GM19351 (cell line): Measurements from ENCODE around the gene ARMC2.

ENCODE experiments used
- ATAC-seq: cut with Tn5 transposase; IDR thresholded peaks from one replicate; pipeline ENCODE4 v1.9.1; 2021; ENCODE audit warnings: mild to moderate bottlenecking, moderate library complexity; ENCODE audit not compliant: unreplicated experiment

Gene ARMC2

GRCh38 chr6:108982154-108983113 lies 134.2 kb downstream of the ARMC2 start:
- no peak for ATAC-seq

DNA sequence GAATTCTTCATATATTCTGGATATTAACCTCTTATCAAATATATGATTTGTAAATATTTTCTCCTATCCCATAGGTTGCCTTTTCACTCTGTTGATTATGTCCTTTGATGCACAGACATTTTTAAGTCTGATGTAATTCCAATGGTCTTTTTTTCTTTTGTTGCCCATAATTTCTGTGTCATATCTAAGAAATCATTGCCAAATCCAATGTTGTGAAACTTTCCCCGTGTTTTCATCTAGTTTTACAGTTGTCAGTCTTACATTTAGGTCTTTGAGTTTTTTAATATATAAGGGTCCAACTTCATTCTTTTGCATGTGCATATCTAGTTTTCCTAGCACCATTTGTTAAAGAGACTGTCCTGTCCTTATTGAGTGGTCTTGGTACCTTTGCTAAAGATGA lies 134.9 kb downstream of the ARMC2 start:
- no peak for ATAC-seq

DNA sequence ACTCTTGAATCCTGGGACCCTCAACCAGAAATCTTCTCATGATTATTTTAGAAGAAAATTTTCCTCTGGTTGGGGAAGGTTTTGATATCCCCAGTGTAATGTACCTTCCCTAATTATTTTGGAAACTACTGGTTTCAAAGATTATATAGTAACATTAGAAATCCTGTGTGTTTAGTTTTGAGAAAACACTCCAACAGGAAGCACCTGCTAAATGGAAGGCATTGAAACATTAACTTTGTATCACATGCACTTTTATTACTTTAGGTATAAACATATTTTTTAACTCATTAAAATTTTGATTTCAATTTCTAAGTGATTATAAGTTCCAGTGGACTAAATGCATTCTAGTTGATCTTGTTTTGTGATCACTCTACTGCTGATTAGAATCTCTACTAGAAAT lies 137.1 kb downstream of the ARMC2 start:
- no peak for ATAC-seq

- no peak for ATAC-seq
Measured at GRCh38 chr6:108987156-108987555, 138.9 kb downstream of the ARMC2 start.

- ATAC-seq: no peak
Measured at GRCh38 chr6:108988296-108988695, 140.1 kb downstream of the ARMC2 start.

DNA sequence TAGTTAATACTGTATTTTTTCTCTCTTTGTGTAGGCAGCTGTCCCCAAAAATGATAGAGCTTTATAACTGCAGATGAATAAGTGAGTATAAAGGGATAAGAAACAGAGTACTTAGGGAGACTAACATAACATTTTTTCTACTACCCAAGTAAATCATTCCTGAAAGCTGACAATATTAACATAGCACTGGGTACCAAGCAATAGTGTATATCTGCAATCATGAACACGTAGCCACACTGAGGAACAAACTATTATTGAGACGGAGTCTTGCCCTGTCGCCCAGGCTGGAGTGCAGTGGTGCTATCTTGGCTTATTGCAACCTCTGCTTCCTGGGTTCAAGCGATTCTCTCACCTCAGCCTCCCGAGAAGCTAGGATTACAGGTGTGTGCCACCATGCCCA lies 140.5 kb downstream of the ARMC2 start:
- no peak for ATAC-seq

GRCh38 chr6:108989700-108990099 lies 141.5 kb downstream of the ARMC2 start:
- no peak for ATAC-seq

GRCh38 chr6:108993876-108994275 lies 145.7 kb downstream of the ARMC2 start:
- ATAC-seq: no peak

- no peak for ATAC-seq
Measured at GRCh38 chr6:108995296-108995695, 147.1 kb downstream of the ARMC2 start.

DNA sequence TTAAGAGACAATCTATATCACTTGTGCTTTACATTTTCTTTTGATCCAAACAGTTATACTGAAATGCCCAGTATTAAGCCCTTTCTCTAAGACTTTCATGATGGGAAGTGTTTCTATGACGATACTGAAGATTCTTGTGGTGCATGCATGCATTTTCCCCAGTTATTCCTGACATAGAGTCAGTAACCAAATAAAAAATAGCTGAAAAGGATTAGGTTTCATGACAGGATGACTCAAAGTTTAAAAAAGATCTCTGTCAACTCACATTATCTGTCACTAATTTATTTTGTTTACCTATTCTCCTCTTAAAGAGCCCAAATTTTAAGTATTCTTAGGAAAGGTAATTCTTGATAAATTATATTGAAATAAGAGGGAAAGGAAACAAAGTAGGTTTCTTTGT lies 148.0 kb downstream of the ARMC2 start:
- no peak for ATAC-seq

DNA sequence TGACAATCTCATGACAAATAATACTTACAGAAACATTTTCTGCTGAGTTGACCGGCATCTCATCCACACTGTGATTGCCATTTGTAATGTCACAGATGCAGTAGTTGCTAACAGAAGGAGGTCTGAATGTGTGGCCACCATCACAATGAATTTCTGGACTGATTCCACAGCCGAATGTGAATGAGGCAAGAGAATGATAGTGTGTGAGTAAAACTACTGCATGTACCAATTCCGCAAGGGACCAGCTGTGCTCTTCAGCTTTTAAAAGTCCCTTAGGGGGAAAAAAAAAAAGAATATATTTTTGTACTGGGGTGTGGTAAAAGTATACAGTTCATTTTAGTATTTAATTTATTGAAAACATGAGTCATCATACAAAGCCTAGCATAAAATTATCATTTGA lies 150.3 kb downstream of the ARMC2 start:
- no peak for ATAC-seq

- no peak for ATAC-seq
Measured at GRCh38 chr6:108999428-108999827, 151.2 kb downstream of the ARMC2 start.

GRCh38 chr6:109000289-109000688 lies 152.1 kb downstream of the ARMC2 start:
- ATAC-seq: no peak

- no peak for ATAC-seq
Measured at GRCh38 chr6:109001291-109001894, 153.2 kb downstream of the ARMC2 start.

DNA sequence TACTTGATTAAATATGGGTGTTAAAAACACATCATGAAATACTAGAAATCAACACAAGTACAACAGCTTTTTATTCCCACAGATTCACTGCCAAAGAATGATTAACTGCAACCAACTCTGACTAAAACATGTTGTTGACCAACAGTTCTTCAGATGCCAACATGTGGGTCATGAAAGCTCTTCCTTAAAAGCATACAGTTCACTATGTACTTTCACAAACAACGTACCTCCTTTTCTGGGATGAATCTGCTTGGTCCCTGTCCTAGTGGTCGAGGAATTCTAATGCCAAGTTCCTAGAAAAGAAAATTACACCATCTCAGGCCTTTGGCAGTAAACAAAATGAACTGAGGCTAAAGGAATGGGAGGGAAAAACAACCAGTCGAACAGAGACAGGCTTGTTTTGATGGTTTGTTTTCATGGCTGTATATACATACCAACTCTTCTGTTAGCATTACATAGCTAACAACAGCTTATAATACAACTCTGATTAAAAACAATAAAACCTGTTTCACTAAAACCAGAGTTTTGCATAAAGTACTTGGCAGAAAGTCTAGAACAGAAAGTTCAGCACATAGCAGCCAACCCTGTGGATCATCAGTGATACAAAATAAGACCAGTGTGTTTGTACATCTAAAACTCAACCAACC lies 154.0 kb downstream of the ARMC2 start:
- ATAC-seq: no peak

DNA sequence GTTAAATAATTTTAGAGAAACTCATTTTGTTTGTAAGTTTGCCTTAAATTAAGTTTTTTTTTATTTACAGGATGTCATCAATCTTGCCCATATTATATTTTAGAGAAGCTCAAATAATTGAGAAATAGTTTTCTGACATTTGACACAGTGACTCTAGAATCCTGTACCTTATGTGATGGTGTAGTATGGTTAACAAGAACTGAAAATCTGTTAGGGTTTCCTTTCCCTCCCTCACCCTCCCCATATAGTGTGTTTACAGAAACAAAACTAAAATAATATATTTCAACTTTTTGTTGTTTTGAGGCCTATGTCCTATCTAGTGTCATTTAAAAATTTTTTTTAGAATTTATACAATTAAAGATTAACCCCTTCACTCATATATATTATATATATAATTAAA lies 154.7 kb downstream of the ARMC2 start:
- ATAC-seq: no peak

DNA sequence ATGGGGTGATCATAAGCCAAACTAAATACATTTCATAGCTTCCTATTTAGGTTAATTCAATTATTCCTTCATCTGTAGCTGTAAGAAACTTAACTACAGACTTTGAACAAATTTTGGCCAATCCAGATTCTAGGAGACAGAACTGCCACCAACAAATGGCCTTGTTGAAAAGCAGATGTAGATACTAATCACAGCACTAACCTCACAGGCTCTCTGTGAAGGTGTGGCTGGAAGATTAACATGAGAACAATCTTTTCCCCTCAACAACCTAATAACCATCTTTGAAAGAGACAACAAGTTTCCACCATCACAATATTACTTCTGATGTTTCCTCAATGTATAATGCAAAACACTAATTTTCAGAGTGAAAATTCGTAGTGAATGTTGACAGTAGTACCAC lies 158.6 kb downstream of the ARMC2 start:
- ATAC-seq: no peak

- no peak for ATAC-seq
Measured at GRCh38 chr6:109007521-109007920, 159.3 kb downstream of the ARMC2 start.

DNA sequence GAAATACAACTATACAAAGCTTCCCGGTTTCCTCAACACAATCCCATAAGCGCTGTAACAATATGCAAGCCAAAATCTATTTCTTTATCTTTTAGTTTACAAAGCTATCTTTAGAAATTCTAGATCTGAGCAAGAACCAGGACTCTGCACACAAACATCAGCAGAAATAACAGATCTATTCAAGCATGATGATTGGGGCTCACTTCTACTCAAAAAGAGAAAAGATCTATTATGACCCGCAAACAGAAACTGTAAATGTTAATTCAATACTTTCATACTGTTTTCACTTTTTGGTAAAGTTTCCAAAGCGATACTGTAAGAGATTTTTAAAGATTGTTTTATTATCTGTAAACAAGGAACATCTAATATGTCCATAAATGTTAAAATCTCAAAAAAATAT lies 159.8 kb downstream of the ARMC2 start:
- peak; percentile 39 for ATAC-seq

- ATAC-seq: peak; percentile 8
Measured at GRCh38 chr6:109008537-109009235, 160.5 kb downstream of the ARMC2 start.

- peak; percentile 94 for ATAC-seq
Measured at GRCh38 chr6:109009236-109009961, 161.2 kb downstream of the ARMC2 start.
